IPS-18c (cell line): ENCODE data around the gene NR3C1.

Experiments
- H3K4me3 ChIP-seq: 2 replicates; pipeline ENCODE4 v1.7.0; 2013; ENCODE audit warnings: low read depth, mild to moderate bottlenecking, low read length, moderate library complexity; ENCODE audit not compliant: insufficient read depth
- H3K9me3 ChIP-seq: one replicate; pipeline ENCODE4 v1.6.1; 2013; ENCODE audit warnings: mild to moderate bottlenecking, low read length, moderate library complexity; ENCODE audit not compliant: control insufficient read depth, insufficient read depth

Gene NR3C1

DNA sequence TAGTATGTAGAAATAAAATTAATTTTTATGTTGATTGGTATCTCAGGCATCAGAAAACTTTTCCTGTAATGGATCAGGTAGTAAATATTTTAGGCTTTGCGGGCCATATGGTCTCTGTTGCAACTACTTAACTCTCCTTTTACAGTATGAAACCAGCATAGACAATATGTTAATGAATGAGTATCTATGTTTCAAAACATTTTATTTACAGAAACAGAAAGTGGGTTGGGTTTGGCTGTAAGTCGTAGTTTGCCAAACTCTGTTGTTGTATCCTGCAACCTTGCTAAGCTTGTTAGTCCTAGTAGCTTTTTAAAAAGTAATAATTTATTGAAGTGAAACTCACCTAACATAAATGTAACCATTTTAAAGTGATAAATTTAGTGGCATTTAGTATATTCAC lies 132.1 kb downstream of the NR3C1 start:
- Histone ChIP-seq H3K9me3 (no peaks in the 10 kb centered on the region), H3K4me3 (no peak overlapping the region)

DNA sequence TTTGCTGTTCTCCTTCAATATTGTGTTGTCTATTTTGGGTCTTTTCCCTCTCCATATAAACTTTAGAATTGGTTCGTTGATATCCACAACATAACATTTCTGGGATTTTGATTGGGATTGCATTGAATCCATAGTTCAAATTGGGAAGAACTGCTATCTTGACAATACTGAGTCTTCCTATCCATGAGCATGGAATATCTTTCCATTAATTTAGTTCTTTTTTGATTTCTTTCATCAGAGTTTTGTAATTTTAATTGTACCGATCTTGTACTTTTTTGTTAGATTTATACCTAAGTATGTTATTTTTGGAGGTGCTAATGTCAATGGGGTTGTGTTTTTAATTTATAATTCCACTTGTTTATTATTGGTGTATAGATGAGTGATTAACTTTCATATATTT lies 135.1 kb downstream of the NR3C1 start:
- Histone ChIP-seq H3K4me3 (no peak overlapping the region), H3K9me3 (no peaks in the 10 kb centered on the region)

- Histone ChIP-seq H3K9me3 (no peaks in the 10 kb centered on the region), H3K4me3 (no peak overlapping the region)
These were observed 136.3 kb downstream of the NR3C1 start for GRCh38 chr5:143267186-143267585.

DNA sequence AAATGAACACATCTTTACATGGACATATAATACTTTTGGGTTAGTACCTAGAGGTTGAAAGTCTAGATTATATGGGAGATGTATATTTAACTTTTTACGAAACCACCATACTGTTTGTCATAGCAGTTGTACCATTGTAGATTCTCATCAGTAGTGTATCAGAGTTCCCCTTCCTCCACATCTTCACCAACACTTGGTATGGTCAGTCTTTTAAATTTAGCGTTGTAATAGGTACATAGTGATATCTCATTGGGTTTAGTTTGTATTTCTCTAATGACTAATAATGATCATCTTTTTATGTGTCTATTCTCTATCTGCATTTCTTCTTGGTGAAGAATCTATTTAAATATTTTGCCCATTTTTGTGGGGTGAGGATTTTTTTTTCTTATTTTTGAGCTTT lies 137.5 kb downstream of the NR3C1 start:
- no peak overlapping the region for H3K4me3 ChIP-seq

DNA sequence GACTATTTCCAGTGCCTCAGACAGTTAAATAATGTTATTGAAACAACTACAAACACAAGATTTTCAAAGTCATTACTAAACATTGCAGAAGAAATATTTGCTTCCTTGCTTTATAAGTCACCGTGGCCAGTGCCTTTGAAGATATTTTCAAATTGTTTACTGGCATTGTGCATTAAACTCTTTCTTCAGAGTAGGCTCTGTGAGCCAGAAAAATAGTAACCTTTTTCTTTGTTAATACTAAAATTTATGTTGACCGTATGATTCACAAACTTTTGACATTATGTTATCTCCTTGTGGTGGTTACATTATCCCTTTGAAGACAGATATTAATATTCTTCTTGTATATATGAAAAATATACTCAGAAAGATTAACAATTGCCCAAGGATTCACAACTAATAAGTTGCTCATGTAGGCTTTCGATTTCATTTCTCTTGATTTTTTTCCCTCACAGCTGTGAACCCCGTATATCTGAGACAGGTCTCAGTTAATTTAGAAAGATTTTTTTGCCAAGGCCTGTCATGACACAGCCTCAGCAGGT lies 140.1 kb downstream of the NR3C1 start:
- Histone ChIP-seq H3K4me3 (no peak overlapping the region), H3K9me3 (no peaks in the 10 kb centered on the region)

More for the DNA sequence above, 137.5 kb downstream of the NR3C1 start:
- H3K9me3 ChIP-seq, result no peaks in the 10 kb centered on the region

DNA sequence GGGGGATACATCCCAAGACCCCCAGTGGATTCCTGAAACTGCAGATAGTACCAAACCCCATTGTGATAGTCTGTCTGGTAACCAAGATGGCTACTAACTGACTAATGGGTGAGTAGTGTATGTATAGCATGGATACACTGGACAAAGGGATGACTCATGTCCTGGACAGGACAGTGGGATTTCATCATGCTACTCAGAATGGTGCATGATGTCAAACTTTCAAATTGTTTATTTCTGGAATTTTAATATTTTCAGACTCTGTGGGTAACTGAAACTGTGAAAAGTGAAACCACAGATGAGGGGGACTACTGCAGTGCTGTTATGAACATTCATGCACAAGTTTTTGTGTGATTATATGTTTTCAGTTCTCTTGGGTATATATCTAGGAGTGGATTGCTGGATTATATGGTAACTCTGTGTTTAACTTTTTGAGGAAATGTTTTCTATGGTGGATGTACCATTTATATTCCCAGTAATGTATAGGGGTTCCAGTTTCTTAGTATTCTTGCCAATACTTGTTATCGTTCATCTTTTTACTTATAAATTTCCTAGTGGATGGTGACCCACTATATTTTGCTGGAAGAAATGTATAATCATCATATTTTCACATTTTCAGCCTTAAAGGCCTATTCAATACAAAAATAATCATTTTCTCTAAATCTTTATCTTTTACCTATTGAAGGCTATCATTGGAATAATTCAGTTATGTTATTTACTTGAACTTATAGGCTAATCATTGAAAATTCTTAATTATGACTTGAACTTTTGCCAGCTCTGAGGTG lies 140.9 kb downstream of the NR3C1 start:
- Histone ChIP-seq H3K4me3 (no peak overlapping the region), H3K9me3 (no peaks in the 10 kb centered on the region)

- no peak overlapping the region for H3K4me3 ChIP-seq
- no peaks in the 10 kb centered on the region for H3K9me3 ChIP-seq
These were observed 141.6 kb downstream of the NR3C1 start for GRCh38 chr5:143261748-143262392.

DNA sequence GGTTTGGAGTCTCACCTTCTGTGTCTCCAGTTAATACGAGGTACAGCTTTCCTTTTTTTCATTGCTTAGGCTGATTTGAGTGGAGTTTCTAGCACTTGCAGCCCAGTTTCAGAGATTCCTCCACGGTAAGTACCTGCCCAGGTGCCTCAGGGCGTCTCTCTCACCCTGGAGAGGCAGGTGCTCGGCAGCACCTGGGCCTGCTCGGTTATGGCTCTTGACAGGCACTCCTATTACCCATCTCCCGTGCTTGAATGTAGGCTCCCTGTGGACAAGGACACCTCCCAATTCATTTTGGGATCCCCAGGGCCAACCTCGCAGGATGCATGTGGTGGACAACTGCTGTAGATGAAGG lies 144.3 kb downstream of the NR3C1 start:
- Histone ChIP-seq H3K4me3 (no peak overlapping the region), H3K9me3 (no peaks in the 10 kb centered on the region)

DNA sequence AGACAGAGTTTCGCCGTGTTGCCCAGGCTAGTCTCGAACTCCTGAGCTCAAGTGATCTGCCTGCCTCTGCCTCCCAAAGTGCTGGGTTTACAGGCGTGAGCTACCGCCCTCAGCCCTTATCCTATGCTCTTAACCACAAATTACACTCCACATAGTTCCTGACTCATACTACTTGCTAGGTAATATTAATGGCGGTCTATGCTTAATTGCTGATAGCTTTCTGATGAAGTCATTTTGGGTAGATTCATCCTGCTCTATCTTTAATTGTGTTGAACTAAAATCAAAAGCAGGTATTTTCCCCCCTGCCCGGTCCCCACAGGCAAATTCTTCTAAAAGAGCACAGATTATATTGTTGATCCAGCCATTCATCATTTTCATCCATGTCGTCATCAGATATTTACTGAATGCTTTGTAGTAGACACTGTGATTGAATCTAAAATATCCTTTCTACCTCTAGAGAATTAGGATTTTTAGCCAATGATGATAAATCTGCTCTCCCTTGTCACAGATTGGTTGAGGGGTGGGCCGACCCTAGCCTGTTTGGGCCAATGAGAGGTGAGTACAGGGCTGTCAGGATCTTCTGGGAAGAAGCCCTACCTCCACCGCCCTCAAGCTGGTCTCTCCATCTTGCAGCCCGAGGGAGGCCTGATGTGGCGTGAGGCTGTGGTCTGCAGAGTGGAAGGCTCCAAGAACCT lies 144.8 kb downstream of the NR3C1 start:
- Histone ChIP-seq H3K9me3 (no peaks in the 10 kb centered on the region), H3K4me3 (no peak overlapping the region)

DNA sequence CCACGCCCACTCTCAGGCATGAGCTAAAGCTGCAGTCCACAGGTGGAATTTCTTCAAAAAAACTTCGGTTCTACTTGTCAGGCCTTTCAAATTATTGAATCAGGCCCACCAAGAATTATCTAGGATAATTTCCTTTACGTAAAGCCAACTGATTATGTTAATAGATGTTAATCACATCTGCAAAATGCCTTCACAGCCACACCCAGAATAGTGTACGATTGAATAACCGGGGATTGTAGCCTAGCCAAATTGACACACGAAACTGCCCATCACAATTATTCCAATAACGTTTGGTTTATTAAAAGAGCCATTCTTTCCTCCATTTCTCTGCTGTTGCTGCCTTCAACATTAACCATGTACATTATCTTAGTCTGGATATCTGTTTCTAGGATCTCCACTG lies 148.7 kb downstream of the NR3C1 start:
- H3K4me3 ChIP-seq, result no peak overlapping the region
- H3K9me3 ChIP-seq, result no peaks in the 10 kb centered on the region

GRCh38 chr5:143251946-143252345 lies 151.5 kb downstream of the NR3C1 start:
- Histone ChIP-seq H3K4me3 (no peak overlapping the region), H3K9me3 (no peaks in the 10 kb centered on the region)

- Histone ChIP-seq H3K9me3 (no peaks in the 10 kb centered on the region), H3K4me3 (no peak overlapping the region)
These were observed 152.3 kb downstream of the NR3C1 start for GRCh38 chr5:143251190-143251589.

GRCh38 chr5:143249851-143250250 lies 153.6 kb downstream of the NR3C1 start:
- Histone ChIP-seq H3K9me3 (no peaks in the 10 kb centered on the region), H3K4me3 (no peak overlapping the region)

DNA sequence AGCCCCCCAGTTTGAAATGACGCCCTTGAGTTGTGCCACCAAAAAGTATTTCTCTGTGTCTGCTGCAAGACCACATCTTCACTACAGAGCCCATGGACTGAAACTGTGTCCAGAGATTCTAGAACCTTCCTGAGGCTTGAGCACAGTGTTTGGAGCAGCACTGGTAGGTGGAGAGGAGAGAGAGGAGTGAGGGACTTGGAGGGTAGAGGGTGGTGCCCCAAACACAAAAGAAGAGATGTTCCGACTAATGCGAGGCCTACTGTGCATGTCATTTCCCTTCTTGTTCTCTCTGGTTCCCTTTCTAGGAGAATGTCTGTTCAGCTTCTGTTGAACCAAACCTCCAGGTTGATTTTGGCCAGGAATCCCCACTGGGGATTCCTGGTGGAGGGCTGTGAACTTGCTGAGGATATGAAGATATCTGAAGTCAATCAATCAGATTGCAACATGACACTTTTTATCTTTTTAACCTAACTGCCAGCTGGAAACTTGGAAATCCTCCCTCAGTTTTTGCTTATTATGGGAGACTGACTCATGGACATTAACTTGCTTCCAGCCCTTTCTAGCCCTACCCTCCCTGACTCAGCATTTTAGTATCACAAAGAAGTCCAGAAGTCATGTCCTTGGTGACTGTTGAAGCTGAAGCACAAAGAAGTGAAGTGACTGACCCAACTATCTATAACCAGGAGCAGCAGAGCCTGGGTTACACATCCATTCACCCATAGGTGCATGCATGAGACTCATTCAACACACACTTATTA lies 154.5 kb downstream of the NR3C1 start:
- no peaks in the 10 kb centered on the region for H3K9me3 ChIP-seq
- no peak overlapping the region for H3K4me3 ChIP-seq

GRCh38 chr5:143248391-143248790 lies 155.1 kb downstream of the NR3C1 start:
- Histone ChIP-seq H3K9me3 (no peaks in the 10 kb centered on the region), H3K4me3 (no peak overlapping the region)

- Histone ChIP-seq H3K9me3 (no peaks in the 10 kb centered on the region), H3K4me3 (no peak overlapping the region)
These were observed 156.2 kb downstream of the NR3C1 start for GRCh38 chr5:143247134-143247815.
